Endothelial cell (in vitro differentiated cells): ENCODE results near the gene CYSRT1. TPM values are rescaled to one million over a fixed set of nuclear protein-coding genes. Genes with fewer than 3 reads are reported as not detected.

Experiments used
- DNase-seq: peaks from one replicate; pipeline ENCODE4 v3.0.0; 2021; ENCODE audit warnings: low spot score
- H3K27ac Mint-ChIP-seq: one replicate; pipeline ENCODE4 v1.8.0; 2021; ENCODE audit warnings: mixed read lengths, inconsistent platforms; ENCODE audit not compliant: unreplicated experiment
- H3K27me3 Mint-ChIP-seq: one replicate; pipeline ENCODE4 v1.8.0; 2021; ENCODE audit warnings: mild to moderate bottlenecking, moderate library complexity, mixed read lengths, inconsistent platforms; ENCODE audit not compliant: unreplicated experiment
- H3K36me3 Mint-ChIP-seq: one replicate; pipeline ENCODE4 v1.8.0; 2021; ENCODE audit warnings: mild to moderate bottlenecking, low read depth, mixed read lengths, inconsistent platforms; ENCODE audit not compliant: unreplicated experiment
- H3K4me1 Mint-ChIP-seq: one replicate; pipeline ENCODE4 v1.8.0; 2021; ENCODE audit warnings: mild to moderate bottlenecking, mixed read lengths, inconsistent platforms; ENCODE audit not compliant: unreplicated experiment
- H3K4me3 Mint-ChIP-seq: one replicate; pipeline ENCODE4 v1.8.0; 2021; ENCODE audit warnings: mild to moderate bottlenecking, mixed read lengths, inconsistent platforms; ENCODE audit not compliant: unreplicated experiment
- H3K9me3 Mint-ChIP-seq: one replicate; pipeline ENCODE4 v1.8.0; 2021; ENCODE audit warnings: mixed read lengths, inconsistent platforms; ENCODE audit not compliant: unreplicated experiment
- CTCF ChIP-seq: fragments of 200-600 bp; sonication (generic); IDR thresholded peaks from one replicate; pipeline ENCODE4 v1.5.0; 2021; ENCODE audit warnings: antibody characterized with exemption; ENCODE audit not compliant: unreplicated experiment
- total RNA-seq: library from RNA; stranded (reverse); fragmentation: NEBNext Ultra II Directional; extraction: Animal tissue kit (Norgen Biotek cat#: 25700); gene quantifications from one replicate; pipeline ENCODE4 v1.2.1, GENCODE V29; 2021; ENCODE audit not compliant: unreplicated experiment

Gene CYSRT1
- total RNA-seq, 1 donor from 2014 or later, result 1.4 TPM

GRCh38 chr9:137178939-137179630 is 45.9 kb upstream of the CYSRT1 start:
- no peak for DNase-seq
- peaks cover 14% of the 10 kb centered on the region for H3K36me3 Mint-ChIP-seq
- peaks cover 9% of the 10 kb centered on the region for H3K27me3 Mint-ChIP-seq
- no peak overlapping the region for H3K4me3 Mint-ChIP-seq
- H3K27ac Mint-ChIP-seq, result no peak overlapping the region
- no peaks in the 10 kb centered on the region for H3K4me1 Mint-ChIP-seq
- TF ChIP-seq CTCF, result no peak
- H3K9me3 Mint-ChIP-seq, result no peaks in the 10 kb centered on the region

- H3K27ac Mint-ChIP-seq, result no peak overlapping the region
- H3K36me3 Mint-ChIP-seq, result peaks cover 19% of the 10 kb centered on the region
- peaks cover 9% of the 10 kb centered on the region for H3K27me3 Mint-ChIP-seq
- H3K4me3 Mint-ChIP-seq, result no peak overlapping the region
- no peak for DNase-seq
- TF ChIP-seq CTCF, result no peak
- no peaks in the 10 kb centered on the region for H3K9me3 Mint-ChIP-seq
- no peaks in the 10 kb centered on the region for H3K4me1 Mint-ChIP-seq
These were observed 45.2 kb upstream of the CYSRT1 start for GRCh38 chr9:137179761-137180160.

GRCh38 chr9:137180491-137180890 is 44.5 kb upstream of the CYSRT1 start:
- Mint-ChIP-seq H3K4me3 (no peak overlapping the region), H3K27ac (no peak overlapping the region), H3K27me3 (peaks cover 11% of the 10 kb centered on the region), H3K4me1 (no peaks in the 10 kb centered on the region), H3K9me3 (no peaks in the 10 kb centered on the region), H3K36me3 (peaks cover 19% of the 10 kb centered on the region)
- no peak for TF ChIP-seq CTCF
- no peak for DNase-seq

GRCh38 chr9:137181680-137182079 is 43.3 kb upstream of the CYSRT1 start:
- peaks cover 19% of the 10 kb centered on the region for H3K36me3 Mint-ChIP-seq
- peaks cover 6% of the 10 kb centered on the region for H3K27me3 Mint-ChIP-seq
- no peak for DNase-seq
- no peak for TF ChIP-seq CTCF
- H3K27ac Mint-ChIP-seq, result peak overlapping the region; percentile 31
- no peaks in the 10 kb centered on the region for H3K9me3 Mint-ChIP-seq
- peak overlapping the region; percentile 78 for H3K4me3 Mint-ChIP-seq
- H3K4me1 Mint-ChIP-seq, result no peaks in the 10 kb centered on the region

- no peak overlapping the region for H3K27ac Mint-ChIP-seq
- peaks cover 12% of the 10 kb centered on the region for H3K36me3 Mint-ChIP-seq
These were observed 42.1 kb upstream of the CYSRT1 start for GRCh38 chr9:137182836-137183235.

More at GRCh38 chr9:137182836-137183235, 42.1 kb upstream of the CYSRT1 start:
- no peak for DNase-seq
- peaks cover 5% of the 10 kb centered on the region for H3K4me1 Mint-ChIP-seq
- H3K27me3 Mint-ChIP-seq, result peaks cover 2% of the 10 kb centered on the region
- H3K9me3 Mint-ChIP-seq, result no peaks in the 10 kb centered on the region
- no peak for TF ChIP-seq CTCF
- no peak overlapping the region for H3K4me3 Mint-ChIP-seq
